Smooth muscle cell (in vitro differentiated cells): ENCODE results near the gene ALPL. TPM values are rescaled to one million over a fixed set of nuclear protein-coding genes. Genes with fewer than 3 reads are reported as not detected.

Experiments used
- DNase-seq: peaks from one replicate; lab custom pipeline; 2025; ENCODE audit not compliant: unreplicated experiment; lab: John Stamatoyannopoulos, UW
- H2AFZ ChIP-seq: fragments of 200-600 bp; sonication (generic); 2 replicates; pipeline ENCODE4 v1.6.0; 2016; ENCODE audit warnings: antibody characterized with exemption, low read depth, mild to moderate bottlenecking
- H3F3A ChIP-seq: fragments of 200-600 bp; sonication (generic); 2 replicates; pipeline ENCODE4 v1.6.0; 2017; ENCODE audit warnings: antibody characterized with exemption, low read depth
- H3K27ac ChIP-seq: fragments of 200-600 bp; sonication (generic); 2 replicates; pipeline ENCODE4 v1.5.1; 2016; ENCODE audit warnings: low read depth, mild to moderate bottlenecking
- H3K27me3 ChIP-seq: fragments of 200-600 bp; sonication (generic); 2 replicates; pipeline ENCODE4 v1.6.1; 2016; ENCODE audit warnings: low read depth, mild to moderate bottlenecking
- H3K36me3 ChIP-seq: fragments of 200-600 bp; sonication (generic); 2 replicates; pipeline ENCODE4 v1.5.1; 2016; ENCODE audit warnings: low read depth
- H3K4me1 ChIP-seq: fragments of 200-600 bp; sonication (generic); 2 replicates; pipeline ENCODE4 v1.5.1; 2016; ENCODE audit warnings: low read depth
- H3K4me2 ChIP-seq: fragments of 200-600 bp; sonication (generic); 2 replicates; pipeline ENCODE4 v1.6.0; 2016; ENCODE audit warnings: mild to moderate bottlenecking
- H3K4me3 ChIP-seq: fragments of 200-600 bp; sonication (generic); 2 replicates; pipeline ENCODE4 v1.5.1; 2016; ENCODE audit warnings: mild to moderate bottlenecking
- H3K79me2 ChIP-seq: fragments of 200-600 bp; sonication (generic); 2 replicates; pipeline ENCODE4 v1.6.0; 2016; ENCODE audit warnings: low read depth, mild to moderate bottlenecking
- H3K9ac ChIP-seq: fragments of 200-600 bp; sonication (generic); 2 replicates; pipeline ENCODE4 v1.6.0; 2016; ENCODE audit warnings: low read depth
- H3K9me3 ChIP-seq: fragments of 200-600 bp; sonication (generic); replicated peaks from 2 replicates; pipeline ENCODE4 v1.5.1; 2016; ENCODE audit warnings: low read depth
- H4K20me1 ChIP-seq: fragments of 200-600 bp; sonication (generic); 2 replicates; pipeline ENCODE4 v1.6.0; 2016; ENCODE audit warnings: low read depth
- WGBS: methylation state at CpG from one replicate; pipeline ENCODE4 v1.1.7; 2016; ENCODE audit warnings: low lambda C conversion rate; 5-methylcytosine and 5-hydroxymethylcytosine counted together
- polyA plus RNA-seq: library from polyadenylated mRNA; unstranded; fragments of >200 nt; fragmentation: Nextera tagmentation; extraction: Ambion mirVana; gene quantifications from 2 replicates; pipeline ENCODE4 v1.2.1, GENCODE V29; 2016
- total RNA-seq: library from RNA; depleted of rRNA; stranded (reverse); fragments of >200 nt; gene quantifications from 2 replicates; pipeline ENCODE4 v1.2.3, GENCODE V29; 2014
- TF ChIP-seq, protein P1 (sequence below): fragments of 200-600 bp; sonication (generic); IDR thresholded peaks from 2 replicates; pipeline ENCODE4 v1.5.1; 2017; ENCODE audit warnings: borderline replicate concordance, mild to moderate bottlenecking, antibody characterized with exemption; ENCODE audit not compliant: insufficient read depth, poor library complexity, severe bottlenecking

ALPL gene
- total and polyA plus RNA-seq, 2 experiments from 2014 or later: 4.6 to 8.3 TPM

DNA sequence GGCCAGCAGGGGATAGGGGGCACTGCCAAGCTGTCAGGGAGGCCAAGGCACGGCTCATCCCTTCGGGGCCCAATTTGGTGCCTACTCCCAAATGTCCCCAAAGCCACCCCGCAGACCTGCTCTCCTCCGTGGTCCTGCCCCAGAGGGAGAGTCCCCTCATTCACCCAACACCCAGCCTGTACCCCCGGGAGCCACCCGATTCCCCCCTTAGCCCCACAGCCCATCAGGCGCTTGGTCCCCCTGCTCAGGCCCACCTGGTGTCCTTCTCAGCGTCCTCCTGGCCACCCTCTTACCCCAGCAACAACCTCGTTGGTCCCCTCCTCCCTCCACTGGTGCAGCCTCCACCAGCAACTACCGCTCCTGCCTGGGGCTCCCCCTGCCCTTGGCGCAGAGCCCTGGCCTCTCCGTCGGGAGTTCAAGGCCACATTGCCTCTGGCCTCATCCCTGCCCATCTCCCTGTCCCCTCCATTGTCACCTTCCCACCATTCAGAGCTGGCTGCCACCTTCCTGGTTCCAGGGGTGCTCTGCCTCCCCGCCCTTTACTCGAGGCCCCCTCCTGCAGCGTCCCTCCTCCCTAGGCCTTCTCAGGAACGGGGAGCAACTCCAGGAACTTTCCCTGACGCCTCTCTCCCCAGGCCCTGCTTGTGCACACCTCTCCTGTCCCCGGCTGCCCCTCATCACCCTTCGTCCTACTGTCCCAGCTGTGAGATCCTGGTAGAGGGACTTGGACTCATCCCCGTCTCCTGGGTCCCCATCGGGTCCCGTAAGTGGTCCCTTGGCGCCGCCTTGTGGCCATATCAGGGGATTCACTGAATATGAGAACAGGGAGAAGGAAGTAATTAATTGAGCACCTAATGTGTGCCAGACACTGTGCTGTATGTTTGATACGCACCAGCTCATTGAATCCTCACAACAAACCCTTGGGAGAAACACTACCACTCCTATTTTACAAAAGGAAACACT, 86.0 kb downstream of the ALPL start:
- Histone ChIP-seq H3K36me3 (no peaks in the 10 kb centered on the region), H3F3A (no peaks in the 10 kb centered on the region)

DNA sequence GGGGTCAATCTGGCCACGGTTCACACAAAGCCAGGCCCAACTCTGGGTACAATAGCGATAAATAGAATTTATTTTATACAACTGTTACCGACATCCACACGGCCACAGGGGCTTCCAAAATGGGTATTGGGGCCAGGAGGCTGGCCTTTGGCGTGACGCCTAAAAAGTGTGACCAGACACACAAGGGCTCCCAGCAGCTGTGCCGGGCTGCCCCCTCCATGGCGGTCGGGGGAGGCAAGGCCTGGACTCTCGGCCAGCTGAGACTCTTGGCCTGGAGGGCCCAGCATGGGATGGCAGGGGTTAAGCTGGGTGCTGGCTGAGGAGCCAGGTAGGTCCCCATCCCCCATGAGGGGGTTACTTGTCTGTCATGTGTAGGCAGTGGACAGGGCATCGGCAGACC, 87.0 kb downstream of the ALPL start:
- H3K9ac ChIP-seq: no peak overlapping the region
- no peaks in the 10 kb centered on the region for H3K27me3 ChIP-seq
- TF ChIP-seq, protein P1, sequence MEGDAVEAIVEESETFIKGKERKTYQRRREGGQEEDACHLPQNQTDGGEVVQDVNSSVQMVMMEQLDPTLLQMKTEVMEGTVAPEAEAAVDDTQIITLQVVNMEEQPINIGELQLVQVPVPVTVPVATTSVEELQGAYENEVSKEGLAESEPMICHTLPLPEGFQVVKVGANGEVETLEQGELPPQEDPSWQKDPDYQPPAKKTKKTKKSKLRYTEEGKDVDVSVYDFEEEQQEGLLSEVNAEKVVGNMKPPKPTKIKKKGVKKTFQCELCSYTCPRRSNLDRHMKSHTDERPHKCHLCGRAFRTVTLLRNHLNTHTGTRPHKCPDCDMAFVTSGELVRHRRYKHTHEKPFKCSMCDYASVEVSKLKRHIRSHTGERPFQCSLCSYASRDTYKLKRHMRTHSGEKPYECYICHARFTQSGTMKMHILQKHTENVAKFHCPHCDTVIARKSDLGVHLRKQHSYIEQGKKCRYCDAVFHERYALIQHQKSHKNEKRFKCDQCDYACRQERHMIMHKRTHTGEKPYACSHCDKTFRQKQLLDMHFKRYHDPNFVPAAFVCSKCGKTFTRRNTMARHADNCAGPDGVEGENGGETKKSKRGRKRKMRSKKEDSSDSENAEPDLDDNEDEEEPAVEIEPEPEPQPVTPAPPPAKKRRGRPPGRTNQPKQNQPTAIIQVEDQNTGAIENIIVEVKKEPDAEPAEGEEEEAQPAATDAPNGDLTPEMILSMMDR: no peak
- no peak overlapping the region for H3K27ac ChIP-seq
- H4K20me1 ChIP-seq: no peaks in the 10 kb centered on the region
- no peaks in the 10 kb centered on the region for H3K36me3 ChIP-seq
- H3K4me3 ChIP-seq: no peak overlapping the region
- peaks cover under 1% of the 10 kb centered on the region for H3K4me1 ChIP-seq
- WGBS: 89% methylated on average over 11 of the region's 11 CpGs
- H2AFZ ChIP-seq: no peak overlapping the region
- no peaks in the 10 kb centered on the region for H3K9me3 ChIP-seq
- no peak overlapping the region for H3K4me2 ChIP-seq
- no peaks in the 10 kb centered on the region for H3F3A ChIP-seq
- no peak for DNase-seq
- no peaks in the 10 kb centered on the region for H3K79me2 ChIP-seq

More for the DNA sequence above, 86.0 kb downstream of the ALPL start:
- no peaks in the 10 kb centered on the region for H3K9me3 ChIP-seq
- 67% methylated on average over 24 of the region's 26 CpGs for WGBS
- no peak overlapping the region for H2AFZ ChIP-seq
- H4K20me1 ChIP-seq: no peaks in the 10 kb centered on the region
- no peak overlapping the region for H3K4me2 ChIP-seq
- TF ChIP-seq, protein P1: peak; percentile 85
- H3K79me2 ChIP-seq: no peaks in the 10 kb centered on the region
- H3K27ac ChIP-seq: no peak overlapping the region
- H3K9ac ChIP-seq: no peak overlapping the region
- no peaks in the 10 kb centered on the region for H3K27me3 ChIP-seq
- DNase-seq: peak; percentile 19
- H3K4me3 ChIP-seq: no peak overlapping the region
- peaks cover 6% of the 10 kb centered on the region for H3K4me1 ChIP-seq

DNA sequence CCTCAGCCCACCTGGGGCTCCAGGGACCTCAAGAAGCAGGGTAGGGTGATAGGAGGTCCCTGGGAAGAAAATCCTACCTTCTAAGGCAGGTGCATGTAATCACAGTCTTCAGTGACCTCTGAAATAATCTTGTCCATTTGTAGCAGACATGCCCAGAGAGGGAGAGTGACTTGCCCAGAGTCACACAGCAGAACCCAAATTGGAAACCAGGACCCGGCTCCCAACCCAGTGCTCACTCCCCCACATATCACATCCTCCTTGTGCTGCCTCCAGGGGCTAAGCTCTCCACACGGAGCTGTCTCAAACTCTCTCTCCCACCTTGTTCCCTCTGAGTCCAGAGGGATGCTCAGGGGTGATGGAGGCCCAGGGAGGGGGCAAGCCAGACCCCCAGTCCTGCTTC, 87.4 kb downstream of the ALPL start:
- Histone ChIP-seq H3K9me3 (no peaks in the 10 kb centered on the region), H3F3A (no peaks in the 10 kb centered on the region), H3K4me1 (no peaks in the 10 kb centered on the region), H3K79me2 (no peaks in the 10 kb centered on the region), H3K27ac (no peak overlapping the region), H3K9ac (no peak overlapping the region), H3K4me3 (no peak overlapping the region), H4K20me1 (no peaks in the 10 kb centered on the region), H3K4me2 (no peak overlapping the region), H3K36me3 (no peaks in the 10 kb centered on the region), H2AFZ (no peak overlapping the region), H3K27me3 (no peaks in the 10 kb centered on the region)
- WGBS: 97% methylated on average over 2 of the region's 2 CpGs
- DNase-seq: no peak
- TF ChIP-seq, protein P1: no peak
